DMS53 (cell line): Measurements from ENCODE around the gene PRRX1.

Experiments
- DNase-seq: peaks from one replicate; lab custom pipeline; 2025; lab: John Stamatoyannopoulos, UW

Gene PRRX1

GRCh38 chr1:170664093-170664827 is at the start of gene PRRX1:
Gene PRRX1 (plus strand): TSS chr1:170664131. CDS start chr1:170664219, 88 bp downstream.
- peak; percentile 71 for DNase-seq

- no peak for DNase-seq
Measured at GRCh38 chr1:170617591-170618330, 46.2 kb upstream of the PRRX1 start.

GRCh38 chr1:170618421-170618820 is 45.5 kb upstream of the PRRX1 start:
- no peak for DNase-seq

GRCh38 chr1:170619241-170620028 is 44.5 kb upstream of the PRRX1 start:
- DNase-seq = no peak

GRCh38 chr1:170620164-170620563 is 43.8 kb upstream of the PRRX1 start:
- DNase-seq = no peak

- DNase-seq = peak; percentile 19
Measured at GRCh38 chr1:170623171-170623570, 40.8 kb upstream of the PRRX1 start.

GRCh38 chr1:170624146-170624545 is 39.8 kb upstream of the PRRX1 start:
- no peak for DNase-seq

- DNase-seq = no peak
Measured at GRCh38 chr1:170630977-170631376, 33.0 kb upstream of the PRRX1 start.

- no peak for DNase-seq
Measured at GRCh38 chr1:170634293-170634692, 29.6 kb upstream of the PRRX1 start.

GRCh38 chr1:170634824-170635410 is 29.0 kb upstream of the PRRX1 start:
- no peak for DNase-seq

- DNase-seq = peak; percentile 16
Measured at GRCh38 chr1:170640581-170640980, 23.4 kb upstream of the PRRX1 start.

- peak; percentile 34 for DNase-seq
Measured at GRCh38 chr1:170657275-170657853, 6.6 kb upstream of the PRRX1 start.

GRCh38 chr1:170659399-170660035 is 4.4 kb upstream of the PRRX1 start:
- DNase-seq = no peak

- no peak for DNase-seq
Measured at GRCh38 chr1:170660281-170660713, 3.6 kb upstream of the PRRX1 start.

GRCh38 chr1:170660871-170661645 is 2.9 kb upstream of the PRRX1 start:
- DNase-seq = peak; percentile 45

GRCh38 chr1:170661646-170662411 is 2.1 kb upstream of the PRRX1 start:
- peak; percentile 56 for DNase-seq

GRCh38 chr1:170662561-170663403 is 1.1 kb upstream of the PRRX1 start:
- peak; percentile 34 for DNase-seq

- peak; percentile 36 for DNase-seq
Measured at GRCh38 chr1:170663404-170664092, 383 bp upstream of the PRRX1 start.
